Activated naive CD4-positive, alpha-beta T cell treated with anti-CD3 and anti-CD28 coated beads, Interleukin-2, amount 10 ng/mL, durations not matched to agents 7 days and 5 days (primary cell): Measurements from ENCODE around the gene HS3ST5.
"Not testable (repeated sequence)": the region's sequence is repeated elsewhere in the genome, so short reads cannot be mapped to it uniquely, and the experiment has no call there.

Experiments used
- CTCF ChIA-PET: fragments of 350-600 bp; sonication (Branson Sonifier 250); formaldehyde crosslinking; loops from one replicate; lab custom pipeline; 2021; ENCODE audit warnings: antibody characterized with exemption; lab: Charles Lee
- DNase-seq: peaks from one replicate; pipeline ENCODE4 v3.0.0-alpha.2; 2020
- H3K27ac Mint-ChIP-seq: one replicate; pipeline ENCODE4 v1.8.0; 2021; ENCODE audit warnings: mild to moderate bottlenecking, moderate library complexity, mixed read lengths
- H3K27me3 Mint-ChIP-seq: one replicate; pipeline ENCODE4 v1.8.0; 2021; ENCODE audit warnings: mild to moderate bottlenecking, mixed read lengths
- H3K36me3 Mint-ChIP-seq: one replicate; pipeline ENCODE4 v1.8.0; 2021; ENCODE audit warnings: mixed read lengths
- H3K4me1 Mint-ChIP-seq: one replicate; pipeline ENCODE4 v1.8.0; 2021; ENCODE audit warnings: mixed read lengths
- H3K4me3 Mint-ChIP-seq: one replicate; pipeline ENCODE4 v1.8.0; 2021; ENCODE audit warnings: mild to moderate bottlenecking, moderate library complexity, mixed read lengths
- H3K9me3 Mint-ChIP-seq: one replicate; pipeline ENCODE4 v1.8.0; 2021; ENCODE audit warnings: mixed read lengths

HS3ST5 gene

GRCh38 chr6:114155763-114156162 is 187.1 kb downstream of the HS3ST5 start:
- no peaks in the 10 kb centered on the region for H3K27me3 Mint-ChIP-seq
- CTCF ChIA-PET: no interaction called here
- no peak overlapping the region for H3K4me3 Mint-ChIP-seq
- no peak for DNase-seq
- H3K9me3 Mint-ChIP-seq: no peaks in the 10 kb centered on the region
- no peak overlapping the region for H3K27ac Mint-ChIP-seq
- H3K4me1 Mint-ChIP-seq: no peaks in the 10 kb centered on the region
- H3K36me3 Mint-ChIP-seq: no peaks in the 10 kb centered on the region

- Mint-ChIP-seq H3K4me1 (no peaks in the 10 kb centered on the region), H3K27ac (no peak overlapping the region), H3K36me3 (no peaks in the 10 kb centered on the region), H3K4me3 (no peak overlapping the region), H3K9me3 (no peaks in the 10 kb centered on the region), H3K27me3 (no peaks in the 10 kb centered on the region)
- DNase-seq: no peak
- CTCF ChIA-PET: no interaction called here
Observed at GRCh38 chr6:114154812-114155211, 188.0 kb downstream of the HS3ST5 start.

GRCh38 chr6:114153448-114153847 is 189.4 kb downstream of the HS3ST5 start:
- CTCF ChIA-PET: no interaction called here
- H3K27ac Mint-ChIP-seq: no peak overlapping the region
- no peaks in the 10 kb centered on the region for H3K9me3 Mint-ChIP-seq
- no peaks in the 10 kb centered on the region for H3K27me3 Mint-ChIP-seq
- no peak overlapping the region for H3K4me3 Mint-ChIP-seq
- no peaks in the 10 kb centered on the region for H3K36me3 Mint-ChIP-seq
- DNase-seq: no peak
- H3K4me1 Mint-ChIP-seq: no peaks in the 10 kb centered on the region

- H3K4me3 Mint-ChIP-seq: no peak overlapping the region
- H3K27ac Mint-ChIP-seq: no peak overlapping the region
- no peaks in the 10 kb centered on the region for H3K4me1 Mint-ChIP-seq
- DNase-seq: no peak
- no peaks in the 10 kb centered on the region for H3K36me3 Mint-ChIP-seq
- H3K27me3 Mint-ChIP-seq: no peaks in the 10 kb centered on the region
- CTCF ChIA-PET: interaction anchor here (0.7 kb wide), 1 partner anchor 54 kb away, joined by 3 read pairs; no protein-coding TSS in a partner anchor
- no peaks in the 10 kb centered on the region for H3K9me3 Mint-ChIP-seq
Observed at GRCh38 chr6:114151064-114151690, 191.6 kb downstream of the HS3ST5 start.

GRCh38 chr6:114149182-114149581 is 193.6 kb downstream of the HS3ST5 start:
- H3K36me3 Mint-ChIP-seq, DNase-seq, H3K4me3 Mint-ChIP-seq, CTCF ChIA-PET, H3K4me1 Mint-ChIP-seq, H3K27ac Mint-ChIP-seq, H3K27me3 Mint-ChIP-seq, H3K9me3 Mint-ChIP-seq: not testable (repeated sequence)

- no peak overlapping the region for H3K27ac Mint-ChIP-seq
- H3K4me3 Mint-ChIP-seq: no peak overlapping the region
- CTCF ChIA-PET: no interaction called here
- DNase-seq: no peak
- H3K36me3 Mint-ChIP-seq: no peaks in the 10 kb centered on the region
- no peaks in the 10 kb centered on the region for H3K9me3 Mint-ChIP-seq
- no peaks in the 10 kb centered on the region for H3K4me1 Mint-ChIP-seq
- H3K27me3 Mint-ChIP-seq: no peaks in the 10 kb centered on the region
Observed at GRCh38 chr6:114144887-114145851, 197.7 kb downstream of the HS3ST5 start.

GRCh38 chr6:114142258-114142657 is 200.6 kb downstream of the HS3ST5 start:
- CTCF ChIA-PET: interaction anchor here (1.0 kb wide), 1 partner anchor 45 kb away, joined by 3 read pairs; no protein-coding TSS in a partner anchor
- no peak overlapping the region for H3K4me3 Mint-ChIP-seq
- no peak for DNase-seq

GRCh38 chr6:114140416-114140815 is 202.4 kb downstream of the HS3ST5 start:
- H3K4me3 Mint-ChIP-seq: no peak overlapping the region
- no peaks in the 10 kb centered on the region for H3K36me3 Mint-ChIP-seq
- no peak for DNase-seq
- no peak overlapping the region for H3K27ac Mint-ChIP-seq
- H3K27me3 Mint-ChIP-seq: no peaks in the 10 kb centered on the region
- CTCF ChIA-PET: no interaction called here
- no peaks in the 10 kb centered on the region for H3K4me1 Mint-ChIP-seq
- H3K9me3 Mint-ChIP-seq: no peaks in the 10 kb centered on the region

More at GRCh38 chr6:114142258-114142657, 200.6 kb downstream of the HS3ST5 start:
- no peaks in the 10 kb centered on the region for H3K36me3 Mint-ChIP-seq
- H3K27ac Mint-ChIP-seq: no peak overlapping the region
- no peaks in the 10 kb centered on the region for H3K4me1 Mint-ChIP-seq
- H3K9me3 Mint-ChIP-seq: no peaks in the 10 kb centered on the region
- H3K27me3 Mint-ChIP-seq: no peaks in the 10 kb centered on the region

GRCh38 chr6:114138577-114139248 is 204.1 kb downstream of the HS3ST5 start:
- Mint-ChIP-seq H3K36me3 (no peaks in the 10 kb centered on the region), H3K27me3 (no peaks in the 10 kb centered on the region), H3K4me3 (no peak overlapping the region), H3K9me3 (no peaks in the 10 kb centered on the region), H3K4me1 (no peaks in the 10 kb centered on the region), H3K27ac (no peak overlapping the region)
- CTCF ChIA-PET: no interaction called here
- no peak for DNase-seq

GRCh38 chr6:114135363-114135971 is 207.4 kb downstream of the HS3ST5 start:
- Mint-ChIP-seq H3K36me3 (no peaks in the 10 kb centered on the region), H3K9me3 (no peaks in the 10 kb centered on the region), H3K4me1 (no peaks in the 10 kb centered on the region), H3K27ac (no peak overlapping the region), H3K27me3 (no peaks in the 10 kb centered on the region), H3K4me3 (no peak overlapping the region)
- CTCF ChIA-PET: no interaction called here
- no peak for DNase-seq

- H3K27ac Mint-ChIP-seq: no peak overlapping the region
- no peaks in the 10 kb centered on the region for H3K36me3 Mint-ChIP-seq
- H3K4me3 Mint-ChIP-seq: no peak overlapping the region
- H3K4me1 Mint-ChIP-seq: no peaks in the 10 kb centered on the region
- DNase-seq: no peak
- no peaks in the 10 kb centered on the region for H3K9me3 Mint-ChIP-seq
- CTCF ChIA-PET: no interaction called here
- H3K27me3 Mint-ChIP-seq: no peaks in the 10 kb centered on the region
Observed at GRCh38 chr6:114133816-114134215, 209.0 kb downstream of the HS3ST5 start.

- H3K4me1 Mint-ChIP-seq: no peaks in the 10 kb centered on the region
- no peaks in the 10 kb centered on the region for H3K36me3 Mint-ChIP-seq
- no peak for DNase-seq
- CTCF ChIA-PET: no interaction called here
- no peak overlapping the region for H3K27ac Mint-ChIP-seq
- H3K9me3 Mint-ChIP-seq: no peaks in the 10 kb centered on the region
- H3K4me3 Mint-ChIP-seq: no peak overlapping the region
- H3K27me3 Mint-ChIP-seq: no peaks in the 10 kb centered on the region
Observed at GRCh38 chr6:114131945-114132344, 210.9 kb downstream of the HS3ST5 start.

- Mint-ChIP-seq H3K9me3 (no peaks in the 10 kb centered on the region), H3K4me1 (no peaks in the 10 kb centered on the region), H3K36me3 (no peaks in the 10 kb centered on the region), H3K4me3 (no peak overlapping the region), H3K27me3 (no peaks in the 10 kb centered on the region), H3K27ac (no peak overlapping the region)
- CTCF ChIA-PET: interaction anchor here (0.6 to 1.6 kb wide), 2 partner anchors 17 to 105 kb away, joined by 3 to 4 read pairs; no protein-coding TSS in a partner anchor
- no peak for DNase-seq
Observed at GRCh38 chr6:114125576-114125975, 217.2 kb downstream of the HS3ST5 start.
